Thyroid gland (tissue), 4 donors: Measurements from ENCODE around the gene EPHA3. TPM values are rescaled to one million over a fixed set of nuclear protein-coding genes. Genes with fewer than 3 reads are reported as not detected.

Experiments used
- DNase-seq, 2 donors: peaks; one replicate each; pipeline ENCODE4 v3.0.0-alpha.2; 2019
- H3K27ac ChIP-seq, 3 donors: fragments of 200-600 bp; sonication (generic); 1 replicate in 2 of 3; 2 replicates in 1 of 3; pipeline ENCODE4 v1.5.1; 2016 to 2019; ENCODE audit warnings: mild to moderate bottlenecking in 1 of 3, moderate library complexity in 1 of 3
- H3K27me3 ChIP-seq: fragments of 200-600 bp; sonication (generic); one replicate; pipeline ENCODE4 v1.5.1; 2019
- H3K36me3 ChIP-seq, 2 donors: fragments of 200-600 bp; sonication (generic); one replicate each; pipeline ENCODE4 v1.5.1; 2016 to 2019
- H3K4me1 ChIP-seq, 2 donors: fragments of 200-600 bp; sonication (generic); one replicate each; pipeline ENCODE4 v1.5.1; 2017 to 2019
- H3K4me3 ChIP-seq, 3 donors: fragments of 200-600 bp; sonication (generic); replicated peaks in 1 of 3; 1 replicate in 2 of 3; 2 replicates in 1 of 3; pipeline ENCODE4 v1.5.1; 2016; ENCODE audit warnings: mild to moderate bottlenecking in 1 of 3
- H3K9me3 ChIP-seq: fragments of 200-600 bp; sonication (generic); one replicate; pipeline ENCODE4 v1.5.1; 2017
- POLR2A ChIP-seq, 2 donors: fragments of 450-650 bp; IDR thresholded peaks; one replicate each; pipeline ENCODE4 v1.6.1; 2017; ENCODE audit warnings: antibody characterized with exemption in 2 of 2, mild to moderate bottlenecking in 2 of 2, moderate library complexity in 1 of 2
- WGBS, 2 donors: methylation state at CpG; one replicate each; pipeline ENCODE4 v1.1.5; 2017; 5-methylcytosine and 5-hydroxymethylcytosine counted together
- intact Hi-C: fragments of 100-400 bp; cut with DNase I; formaldehyde crosslinking; loops from one replicate; pipeline ENCODE4 v1.15.1; 2023
- total RNA-seq, 4 donors: library from RNA; depleted of rRNA; stranded (reverse); fragments of >200 nt; gene quantifications; one replicate each; pipeline ENCODE4 v1.2.3, GENCODE V29; 2016
- TF ChIP-seq, protein P1 (sequence below), 6 experiments: fragments of 200-600 bp in 3 of 6; fragments of 450-650 bp in 3 of 6; sonication (generic) in 3 of 6; IDR thresholded peaks; one replicate each; pipeline ENCODE4 v1.5.1; 2016 to 2019; ENCODE audit warnings: antibody characterized with exemption in 6 of 6, mild to moderate bottlenecking in 2 of 6, inconsistent platforms in 1 of 6, moderate library complexity in 1 of 6

The EPHA3 gene
- total RNA-seq, 4 donors from 2014 or later = 27.3 to 41.6 (median 35.4) TPM

GRCh38 chr3:89494734-89495133 is 387.3 kb downstream of the EPHA3 start:
- Histone ChIP-seq H3K27me3 (no peaks in the 10 kb centered on the region), H3K4me3 (no peak overlapping the region), H3K9me3 (no peaks in the 10 kb centered on the region), H3K4me1 (no peaks in the 10 kb centered on the region), H3K36me3 (no peaks in the 10 kb centered on the region), H3K27ac (no peak overlapping the region)
- TF ChIP-seq POLR2A (IDR thresholded peaks at IDR 0.05) = no peak
- TF ChIP-seq, protein P1, sequence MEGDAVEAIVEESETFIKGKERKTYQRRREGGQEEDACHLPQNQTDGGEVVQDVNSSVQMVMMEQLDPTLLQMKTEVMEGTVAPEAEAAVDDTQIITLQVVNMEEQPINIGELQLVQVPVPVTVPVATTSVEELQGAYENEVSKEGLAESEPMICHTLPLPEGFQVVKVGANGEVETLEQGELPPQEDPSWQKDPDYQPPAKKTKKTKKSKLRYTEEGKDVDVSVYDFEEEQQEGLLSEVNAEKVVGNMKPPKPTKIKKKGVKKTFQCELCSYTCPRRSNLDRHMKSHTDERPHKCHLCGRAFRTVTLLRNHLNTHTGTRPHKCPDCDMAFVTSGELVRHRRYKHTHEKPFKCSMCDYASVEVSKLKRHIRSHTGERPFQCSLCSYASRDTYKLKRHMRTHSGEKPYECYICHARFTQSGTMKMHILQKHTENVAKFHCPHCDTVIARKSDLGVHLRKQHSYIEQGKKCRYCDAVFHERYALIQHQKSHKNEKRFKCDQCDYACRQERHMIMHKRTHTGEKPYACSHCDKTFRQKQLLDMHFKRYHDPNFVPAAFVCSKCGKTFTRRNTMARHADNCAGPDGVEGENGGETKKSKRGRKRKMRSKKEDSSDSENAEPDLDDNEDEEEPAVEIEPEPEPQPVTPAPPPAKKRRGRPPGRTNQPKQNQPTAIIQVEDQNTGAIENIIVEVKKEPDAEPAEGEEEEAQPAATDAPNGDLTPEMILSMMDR (IDR thresholded peaks at IDR 0.05) = no peak
- no peak for DNase-seq
- intact Hi-C loops = no loop called here
- WGBS, 2 donors = 86 to 88% methylated on average over 4 of the region's 4 CpGs

DNA sequence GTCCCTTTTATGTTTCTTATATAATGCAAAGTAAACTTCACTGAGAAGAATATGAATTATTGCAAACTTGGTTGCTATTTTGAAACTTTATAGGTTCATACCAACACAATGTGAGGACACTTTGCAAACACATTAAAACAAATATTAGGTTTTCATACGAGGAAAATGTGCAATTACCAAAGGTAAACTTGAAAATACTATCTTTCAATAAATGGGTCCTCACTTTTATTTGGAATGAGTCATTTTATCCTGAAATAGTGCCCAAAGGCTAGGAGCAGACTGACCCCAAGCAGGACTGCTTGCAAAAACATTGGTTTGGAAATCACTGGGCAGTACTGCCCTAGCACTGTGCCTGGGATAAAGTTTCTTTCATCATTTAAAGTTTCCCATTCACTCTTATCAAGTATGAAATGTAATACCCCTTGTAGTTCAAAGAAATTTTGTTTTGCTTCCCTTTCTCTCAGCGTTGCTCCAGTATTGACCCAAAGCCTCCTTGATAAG is 396.5 kb downstream of the EPHA3 start:
- 67% methylated on average over 2 of the region's 2 CpGs for WGBS, 2 donors
- H3K9me3 ChIP-seq = no peaks in the 10 kb centered on the region
- DNase-seq = no peak
- no peak overlapping the region for H3K4me3 ChIP-seq
- intact Hi-C loops = no loop called here
- no peaks in the 10 kb centered on the region for H3K36me3 ChIP-seq
- no peaks in the 10 kb centered on the region for H3K4me1 ChIP-seq
- no peak overlapping the region for H3K27ac ChIP-seq
- no peaks in the 10 kb centered on the region for H3K27me3 ChIP-seq
- TF ChIP-seq, protein P1 (IDR thresholded peaks at IDR 0.05) = no peak
- TF ChIP-seq POLR2A (IDR thresholded peaks at IDR 0.05) = no peak

DNA sequence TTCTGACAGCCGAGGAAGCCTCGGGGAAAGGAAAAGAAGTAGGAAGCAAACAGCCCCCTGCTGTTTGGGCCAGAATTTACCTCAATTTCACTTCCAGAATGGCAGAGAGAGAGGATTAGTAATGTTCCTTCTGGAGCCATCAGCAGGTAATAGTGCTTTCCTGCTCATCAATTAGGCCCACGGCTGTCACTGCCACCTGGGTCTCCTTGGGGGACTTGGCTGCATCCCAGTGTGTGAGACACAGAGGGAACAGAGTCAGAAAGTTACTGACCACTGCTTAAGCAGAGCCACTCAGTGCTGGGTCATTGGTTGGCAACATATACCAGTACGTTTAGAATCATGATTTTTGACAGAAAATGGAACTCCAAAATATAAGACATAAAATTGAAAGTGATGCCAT is 397.0 kb downstream of the EPHA3 start:
- Histone ChIP-seq H3K9me3 (no peaks in the 10 kb centered on the region), H3K4me3 (no peak overlapping the region), H3K4me1 (no peaks in the 10 kb centered on the region), H3K27ac (no peak overlapping the region), H3K36me3 (no peaks in the 10 kb centered on the region), H3K27me3 (no peaks in the 10 kb centered on the region)
- no peak for DNase-seq
- 57 to 72% methylated on average over 4 of the region's 4 CpGs for WGBS, 2 donors
- intact Hi-C loops = no loop called here
- TF ChIP-seq POLR2A (IDR thresholded peaks at IDR 0.05) = no peak
- TF ChIP-seq, protein P1 (IDR thresholded peaks at IDR 0.05) = no peak

DNA sequence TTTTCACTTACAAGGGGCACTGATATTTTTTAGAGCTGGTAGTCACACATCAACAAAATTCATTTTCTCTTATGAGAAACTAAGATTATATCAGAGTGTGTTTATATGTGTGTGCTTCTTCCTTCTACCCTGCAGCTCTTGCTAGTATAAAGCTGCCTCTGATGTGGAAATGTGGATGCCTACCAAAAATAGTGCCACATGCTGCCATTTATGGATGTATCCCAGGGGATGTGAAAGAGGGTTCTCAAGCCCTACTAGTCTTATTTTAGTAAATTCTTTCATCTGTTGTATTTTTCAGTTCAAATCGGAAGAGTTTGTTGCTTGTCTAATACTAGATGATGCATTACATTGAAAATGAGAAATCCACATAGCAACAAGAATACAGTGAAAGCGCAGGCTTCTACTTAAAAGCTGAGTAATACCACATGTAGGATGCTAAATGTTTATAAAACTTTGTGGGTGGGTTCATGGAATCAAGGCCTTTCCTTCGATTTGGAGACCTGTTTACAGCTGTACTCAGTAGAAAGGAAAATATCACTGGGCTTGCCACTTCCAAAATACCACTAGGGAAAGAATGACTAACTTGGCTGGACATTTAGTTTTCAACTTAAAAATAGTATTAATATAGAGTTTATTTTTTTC is 399.2 kb downstream of the EPHA3 start:
- TF ChIP-seq, protein P1 (IDR thresholded peaks at IDR 0.05) = no peak
- TF ChIP-seq POLR2A (IDR thresholded peaks at IDR 0.05) = no peak
- no peak overlapping the region for H3K4me3 ChIP-seq
- no peaks in the 10 kb centered on the region for H3K36me3 ChIP-seq

DNA sequence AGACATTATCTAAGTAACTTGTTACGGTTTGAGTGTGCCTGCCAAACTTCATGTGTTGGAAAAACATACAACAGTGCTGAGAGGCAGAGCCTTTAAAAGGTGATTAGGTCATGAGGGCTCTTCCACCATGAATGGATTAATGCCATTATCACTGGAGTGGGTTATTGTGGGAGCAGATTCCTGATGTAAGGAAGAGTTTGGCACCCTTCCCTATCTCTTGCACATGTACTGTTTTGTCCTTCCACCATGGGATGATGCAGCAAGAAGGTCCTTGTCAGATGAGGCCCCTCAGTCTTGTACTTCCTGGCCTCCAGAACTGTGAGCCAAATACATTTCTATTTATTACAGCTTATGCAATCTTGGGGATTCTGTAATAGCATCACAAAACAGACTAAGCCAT is 413.9 kb downstream of the EPHA3 start:
- Histone ChIP-seq H3K27me3 (no peaks in the 10 kb centered on the region), H3K4me1 (peaks cover 0 to 3% of the 10 kb centered on the region in 2 donors), H3K9me3 (no peaks in the 10 kb centered on the region), H3K4me3 (no peak overlapping the region), H3K36me3 (no peaks in the 10 kb centered on the region), H3K27ac (no peak overlapping the region)
- intact Hi-C loops = no loop called here
- DNase-seq = no peak
- TF ChIP-seq, protein P1 (IDR thresholded peaks at IDR 0.05) = no peak
- TF ChIP-seq POLR2A (IDR thresholded peaks at IDR 0.05) = no peak
- WGBS, 2 donors = 40 to 44% methylated on average over 1 of the region's 1 CpG

More for the DNA sequence above, 399.2 kb downstream of the EPHA3 start:
- no peaks in the 10 kb centered on the region for H3K9me3 ChIP-seq
- no peaks in the 10 kb centered on the region for H3K4me1 ChIP-seq
- H3K27ac ChIP-seq = peak overlapping the region in 2 of 3 donors; percentile 39 to 41
- 69 to 72% methylated on average over 3 of the region's 3 CpGs for WGBS, 2 donors
- DNase-seq = no peak
- no peaks in the 10 kb centered on the region for H3K27me3 ChIP-seq
- intact Hi-C loops = no loop called here
